H9 (cell line): ENCODE results near the gene TDRD7. TPM values are rescaled to one million over a fixed set of nuclear protein-coding genes. Genes with fewer than 3 reads are reported as not detected.

Experiments
- DNase-seq: peaks from one replicate; pipeline ENCODE4 v3.0.0-alpha.2; 2017
- H2AFZ ChIP-seq: one replicate; pipeline ENCODE4 v1.6.1; 2013; ENCODE audit warnings: mild to moderate bottlenecking, low read length, control low read depth, moderate library complexity
- H2AK5ac ChIP-seq: 2 replicates; pipeline ENCODE4 v1.6.1; 2013; ENCODE audit warnings: low read length, control low read depth, mixed read lengths; ENCODE audit not compliant: insufficient read length
- H2BK120ac ChIP-seq: one replicate; pipeline ENCODE4 v1.6.1; 2013; ENCODE audit warnings: low read depth, mild to moderate bottlenecking, low read length, control low read depth, inconsistent platforms; ENCODE audit not compliant: poor library complexity, severe bottlenecking
- H2BK12ac ChIP-seq: 2 replicates; pipeline ENCODE4 v1.6.1; 2013; ENCODE audit warnings: low read length, control low read depth, mixed read lengths, low read depth; ENCODE audit not compliant: insufficient read length
- H2BK15ac ChIP-seq: 2 replicates; pipeline ENCODE4 v1.6.1; 2013; ENCODE audit warnings: low read depth, low read length, control low read depth
- H2BK20ac ChIP-seq: one replicate; pipeline ENCODE4 v1.6.1; 2013; ENCODE audit warnings: low read depth, mild to moderate bottlenecking, low read length, control low read depth, inconsistent platforms; ENCODE audit not compliant: poor library complexity, severe bottlenecking
- H2BK5ac ChIP-seq: 2 replicates; pipeline ENCODE4 v1.6.1; 2013; ENCODE audit warnings: low read length, control low read depth, mixed read lengths; ENCODE audit not compliant: insufficient read length
- H3K14ac ChIP-seq: 2 replicates; pipeline ENCODE4 v1.6.1; 2013; ENCODE audit warnings: low read length, control low read depth; ENCODE audit not compliant: insufficient read depth
- H3K18ac ChIP-seq: 2 replicates; pipeline ENCODE4 v1.6.1; 2013; ENCODE audit warnings: low read depth, mild to moderate bottlenecking, mixed read lengths, low read length, control low read depth; ENCODE audit not compliant: insufficient read length
- H3K23ac ChIP-seq: 2 replicates; pipeline ENCODE4 v1.6.1; 2013; ENCODE audit warnings: low read length, control low read depth, mixed read lengths, low read depth; ENCODE audit not compliant: insufficient read length
- H3K23me2 ChIP-seq: 2 replicates; pipeline ENCODE4 v1.6.1; 2013; ENCODE audit warnings: low read depth, mild to moderate bottlenecking, mixed read lengths, low read length, control low read depth; ENCODE audit not compliant: insufficient read length, poor library complexity, severe bottlenecking
- H3K27ac ChIP-seq: 2 replicates; pipeline ENCODE4 v1.5.1; 2013; ENCODE audit warnings: low read length, control low read depth, mixed read lengths, low read depth; ENCODE audit not compliant: insufficient read length
- H3K27me3 ChIP-seq: 2 replicates; pipeline ENCODE4 v1.6.1; 2013; ENCODE audit warnings: low read length, control low read depth, inconsistent platforms; ENCODE audit not compliant: insufficient read depth
- H3K4ac ChIP-seq: 2 replicates; pipeline ENCODE4 v1.6.1; 2013; ENCODE audit warnings: low read depth, mild to moderate bottlenecking, control low read depth, inconsistent platforms, low read length, moderate library complexity
- H3K4me1 ChIP-seq: 2 replicates; pipeline ENCODE4 v1.6.1; 2013; ENCODE audit warnings: low read length, control low read depth, inconsistent platforms; ENCODE audit not compliant: insufficient read depth
- H3K4me2 ChIP-seq: 2 replicates; pipeline ENCODE4 v1.6.1; 2013; ENCODE audit warnings: low read length, control low read depth, mixed read lengths; ENCODE audit not compliant: insufficient read length, insufficient read depth
- H3K56ac ChIP-seq: 2 replicates; pipeline ENCODE4 v1.6.1; 2013; ENCODE audit warnings: low read depth, mild to moderate bottlenecking, mixed read lengths, low read length, control low read depth; ENCODE audit not compliant: insufficient read length
- H3K79me1 ChIP-seq: 2 replicates; pipeline ENCODE4 v1.6.1; 2013; ENCODE audit warnings: low read depth, mild to moderate bottlenecking, moderate library complexity, low read length, control low read depth, inconsistent platforms; ENCODE audit not compliant: insufficient read depth, poor library complexity, severe bottlenecking
- H3K79me2 ChIP-seq: 2 replicates; pipeline ENCODE4 v1.6.1; 2013; ENCODE audit warnings: low read length, control low read depth, inconsistent platforms; ENCODE audit not compliant: insufficient read depth
- H3K9ac ChIP-seq: 2 replicates; pipeline ENCODE4 v1.6.1; 2013; ENCODE audit warnings: low read length, control low read depth, mixed read lengths; ENCODE audit not compliant: insufficient read length; ENCODE audit errors: extremely low read depth
- H3K9me3 ChIP-seq: one replicate; pipeline ENCODE4 v1.6.1; 2013; ENCODE audit warnings: low read depth, low read length, inconsistent platforms; ENCODE audit not compliant: control insufficient read depth
- H3T11ph ChIP-seq: one replicate; pipeline ENCODE4 v1.6.1; 2013; ENCODE audit warnings: mild to moderate bottlenecking, low read length, control low read depth, inconsistent platforms
- H4K20me1 ChIP-seq: one replicate; pipeline ENCODE4 v1.6.1; 2013; ENCODE audit not compliant: control insufficient read depth, insufficient read length, insufficient read depth
- H4K5ac ChIP-seq: 2 replicates; pipeline ENCODE4 v1.6.1; 2013; ENCODE audit warnings: low read depth, mild to moderate bottlenecking, mixed read lengths, low read length, control low read depth; ENCODE audit not compliant: insufficient read length
- H4K8ac ChIP-seq: replicated peaks from 2 replicates; pipeline ENCODE4 v1.6.1; 2013; ENCODE audit warnings: low read length, control low read depth, mixed read lengths, low read depth; ENCODE audit not compliant: insufficient read length
- H4K91ac ChIP-seq: 2 replicates; pipeline ENCODE4 v1.6.1; 2013; ENCODE audit warnings: low read depth, mild to moderate bottlenecking, moderate library complexity, mixed read lengths, low read length, control low read depth; ENCODE audit not compliant: insufficient read length
- H3K27ac Mint-ChIP-seq, 3 experiments: 2 replicates in 2 of 3; 3 replicates in 1 of 3; pipeline ENCODE4 v1.8.0; 2020 to 2021; ENCODE audit warnings: mixed read lengths in 3 of 3, mild to moderate bottlenecking in 1 of 3, moderate library complexity in 1 of 3
- H3K27me3 Mint-ChIP-seq: 2 replicates; pipeline ENCODE4 v1.8.0; 2021; ENCODE audit warnings: low read depth, mild to moderate bottlenecking, moderate library complexity, mixed read lengths
- H3K36me3 Mint-ChIP-seq, 3 experiments: 2 replicates in 2 of 3; 3 replicates in 1 of 3; pipeline ENCODE4 v1.8.0; 2020 to 2021; ENCODE audit warnings: low read depth in 3 of 3, mixed read lengths in 3 of 3; ENCODE audit not compliant: insufficient read depth in 1 of 3
- H3K4me1 Mint-ChIP-seq, 2 experiments: 2 replicates each; pipeline ENCODE4 v1.8.0; 2020; ENCODE audit warnings: mixed read lengths in 2 of 2
- H3K4me3 Mint-ChIP-seq, 2 experiments: 2 replicates in 1 of 2; 3 replicates in 1 of 2; pipeline ENCODE4 v1.8.0; 2020 to 2021; ENCODE audit warnings: mild to moderate bottlenecking in 2 of 2, mixed read lengths in 2 of 2, moderate library complexity in 1 of 2
- H3K9me3 Mint-ChIP-seq, 2 experiments: 2 replicates in 1 of 2; 3 replicates in 1 of 2; pipeline ENCODE4 v1.8.0; 2020; ENCODE audit warnings: mild to moderate bottlenecking in 2 of 2, mixed read lengths in 2 of 2, moderate library complexity in 1 of 2
- CTCF ChIP-seq: fragments of 200-600 bp; sonication (generic); conservative IDR thresholded peaks from 3 replicates; pipeline ENCODE4 v1.8.0; 2021; ENCODE audit warnings: antibody characterized with exemption, mild to moderate bottlenecking
- WGBS: extraction: QIAGEN DNeasy Blood & Tissue Kit; methylation state at CpG from one replicate; pipeline ENCODE4 v1.1.7; 2013; ENCODE audit warnings: missing lambda C conversion rate, low lambda C conversion rate, mixed read lengths; ENCODE audit not compliant: insufficient read length; ENCODE audit errors: extremely low coverage; 5-methylcytosine and 5-hydroxymethylcytosine counted together
- total RNA-seq: library from RNA; stranded (reverse); gene quantifications from 2 replicates; pipeline ENCODE4 v1.2.1, GENCODE V29; 2021

TDRD7 gene
- total RNA-seq, 1 experiment from 2014 or later: 5.1 TPM

DNA sequence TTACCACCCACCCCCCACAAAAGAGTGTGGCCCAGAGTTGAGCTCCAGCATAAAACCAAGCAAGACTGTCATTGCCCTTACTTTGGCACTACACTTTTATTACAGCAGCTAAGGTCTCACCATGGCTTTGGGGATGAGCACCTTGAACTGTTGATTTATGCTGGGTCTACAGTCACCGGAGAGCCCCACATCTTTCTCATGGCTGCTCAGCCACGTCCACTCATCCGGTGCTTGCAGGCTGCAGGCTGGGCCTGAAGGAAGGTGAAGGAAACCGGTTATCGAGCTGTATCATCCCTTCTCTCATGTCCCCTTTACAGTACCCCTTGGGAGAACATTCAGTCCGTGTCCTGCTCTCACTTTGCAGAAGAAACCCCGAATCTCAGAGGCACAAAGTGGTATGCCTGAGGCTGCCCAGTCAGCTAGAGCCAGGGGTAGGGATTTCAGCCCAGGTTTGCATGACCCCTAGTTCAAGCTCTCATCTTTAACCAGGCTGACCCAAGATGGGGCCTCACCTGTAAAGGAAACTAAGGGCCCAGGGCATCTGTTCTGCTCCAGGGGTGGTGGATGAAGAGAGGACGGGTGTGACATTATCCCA is 101.2 kb downstream of the TDRD7 start:
- DNase-seq: peak; percentile 15
- Histone ChIP-seq H4K8ac (no peak overlapping the region), H4K5ac (no peak overlapping the region), H3K27me3 (no peaks in the 10 kb centered on the region), H3K27ac (no peak overlapping the region), H3K23me2 (no peaks in the 10 kb centered on the region), H3K9me3 (no peaks in the 10 kb centered on the region), H3K18ac (no peak overlapping the region), H3K79me2 (no peaks in the 10 kb centered on the region), H3T11ph (no peak overlapping the region), H2BK5ac (no peak overlapping the region), H2BK120ac (no peak overlapping the region), H4K20me1 (no peaks in the 10 kb centered on the region), H3K14ac (no peak overlapping the region), H3K23ac (no peak overlapping the region), H2AK5ac (no peak overlapping the region), H4K91ac (no peak overlapping the region), H2BK12ac (no peak overlapping the region), H3K4me1 (no peaks in the 10 kb centered on the region), H2AFZ (no peak overlapping the region), H2BK15ac (no peak overlapping the region), H3K56ac (no peak overlapping the region), H3K9ac (no peak overlapping the region), H3K4ac (no peak overlapping the region), H3K4me2 (no peak overlapping the region), H3K79me1 (no peaks in the 10 kb centered on the region), H2BK20ac (no peak overlapping the region)
- Mint-ChIP-seq H3K27me3 (peaks cover 5% of the 10 kb centered on the region; the same call in 1 of the 2 replicates), H3K4me1 (peaks cover 10 to 16% of the 10 kb centered on the region in 2 experiments), H3K9me3 (no peaks in the 10 kb centered on the region), H3K27ac (no peak overlapping the region), H3K36me3 (no peaks in the 10 kb centered on the region; a peak in 1 of 7 replicates), H3K4me3 (no peak overlapping the region)
- no peak for TF ChIP-seq CTCF
- no CpG with 5 or more reads among the region's 8 CpGs for WGBS
